Memory B cell (primary cell): ENCODE results near the gene MISP.

Experiments
- ATAC-seq: fragments of 150-1000 bp; cut with Tn5 transposase; 2 replicates; pipeline ENCODE4 v1.10.0; 2021; ENCODE audit warnings: low read depth, mild to moderate bottlenecking, moderate library complexity
- DNase-seq, 2 donors: peaks; one replicate each; pipeline ENCODE4 v3.0.0; 2022; ENCODE audit warnings: low spot score in 2 of 2
- H3K27ac Mint-ChIP-seq: one replicate; pipeline ENCODE4 v1.8.0; 2022; ENCODE audit warnings: mild to moderate bottlenecking, moderate library complexity, mixed read lengths
- H3K27me3 Mint-ChIP-seq: one replicate; pipeline ENCODE4 v1.8.0; 2022; ENCODE audit warnings: mixed read lengths
- H3K36me3 Mint-ChIP-seq: one replicate; pipeline ENCODE4 v1.8.0; 2022; ENCODE audit warnings: mild to moderate bottlenecking, mixed read lengths
- H3K4me1 Mint-ChIP-seq: one replicate; pipeline ENCODE4 v1.8.0; 2022; ENCODE audit warnings: mixed read lengths
- H3K4me3 Mint-ChIP-seq: one replicate; pipeline ENCODE4 v1.8.0; 2022; ENCODE audit warnings: mild to moderate bottlenecking, moderate library complexity, mixed read lengths
- H3K9me3 Mint-ChIP-seq: one replicate; pipeline ENCODE4 v1.8.0; 2022; ENCODE audit warnings: mixed read lengths

Gene MISP

DNA sequence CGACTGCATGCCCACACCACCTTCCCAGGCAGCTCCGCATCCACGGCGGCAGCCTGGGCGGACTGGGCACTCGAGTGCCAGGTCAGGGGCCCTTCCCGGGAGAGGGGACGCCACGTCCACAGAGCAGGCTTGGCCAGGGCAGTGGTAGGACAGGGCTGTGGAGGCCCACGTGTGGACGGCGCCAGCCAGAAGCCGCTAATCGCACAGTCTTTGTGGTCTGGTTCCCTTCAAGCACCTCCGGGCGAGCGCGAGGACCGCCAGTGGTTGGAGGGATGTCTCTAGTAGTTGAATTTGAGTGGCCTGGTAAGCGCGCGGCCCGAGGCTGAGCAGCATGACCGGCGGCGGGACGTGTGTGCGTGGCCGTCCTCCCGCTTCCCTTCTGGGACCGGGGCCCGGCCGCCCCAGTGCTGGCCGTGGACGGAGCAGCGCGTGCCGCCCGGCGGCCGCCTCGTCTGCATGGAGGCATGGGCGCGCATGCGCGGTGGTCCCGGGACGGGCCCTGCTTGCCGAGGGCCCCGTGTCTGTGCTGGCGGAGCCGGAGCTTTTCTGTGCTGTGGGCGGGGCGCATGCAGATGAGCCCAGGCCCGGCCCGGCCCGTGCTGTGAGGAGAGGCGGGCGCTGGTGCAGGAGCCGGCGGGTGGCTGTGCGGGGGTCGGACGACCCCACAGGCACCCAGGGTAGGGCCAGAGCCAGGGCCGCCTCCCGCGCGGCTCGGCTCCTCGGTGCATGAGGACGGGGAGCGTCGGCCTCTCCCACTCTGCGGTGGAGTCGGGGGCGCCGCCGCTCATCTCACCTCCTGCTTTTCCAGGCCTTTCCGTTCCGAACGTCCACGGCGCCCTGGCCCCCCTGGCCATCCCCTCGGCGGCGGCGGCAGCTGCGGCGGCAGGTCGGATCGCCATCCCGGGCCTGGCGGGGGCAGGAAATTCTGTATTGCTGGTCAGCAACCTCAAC is 55.0 kb downstream of the MISP start:
- no peak for ATAC-seq
- peaks cover 23% of the 10 kb centered on the region for H3K36me3 Mint-ChIP-seq

GRCh38 chr19:806815-807421 is 56.0 kb downstream of the MISP start:
- peaks cover 24% of the 10 kb centered on the region for H3K36me3 Mint-ChIP-seq

More for the DNA sequence above, 55.0 kb downstream of the MISP start:
- Mint-ChIP-seq H3K27me3 (no peaks in the 10 kb centered on the region), H3K4me1 (peaks cover 10% of the 10 kb centered on the region), H3K4me3 (no peak overlapping the region), H3K27ac (no peak overlapping the region), H3K9me3 (no peaks in the 10 kb centered on the region)
- no peak for DNase-seq

DNA sequence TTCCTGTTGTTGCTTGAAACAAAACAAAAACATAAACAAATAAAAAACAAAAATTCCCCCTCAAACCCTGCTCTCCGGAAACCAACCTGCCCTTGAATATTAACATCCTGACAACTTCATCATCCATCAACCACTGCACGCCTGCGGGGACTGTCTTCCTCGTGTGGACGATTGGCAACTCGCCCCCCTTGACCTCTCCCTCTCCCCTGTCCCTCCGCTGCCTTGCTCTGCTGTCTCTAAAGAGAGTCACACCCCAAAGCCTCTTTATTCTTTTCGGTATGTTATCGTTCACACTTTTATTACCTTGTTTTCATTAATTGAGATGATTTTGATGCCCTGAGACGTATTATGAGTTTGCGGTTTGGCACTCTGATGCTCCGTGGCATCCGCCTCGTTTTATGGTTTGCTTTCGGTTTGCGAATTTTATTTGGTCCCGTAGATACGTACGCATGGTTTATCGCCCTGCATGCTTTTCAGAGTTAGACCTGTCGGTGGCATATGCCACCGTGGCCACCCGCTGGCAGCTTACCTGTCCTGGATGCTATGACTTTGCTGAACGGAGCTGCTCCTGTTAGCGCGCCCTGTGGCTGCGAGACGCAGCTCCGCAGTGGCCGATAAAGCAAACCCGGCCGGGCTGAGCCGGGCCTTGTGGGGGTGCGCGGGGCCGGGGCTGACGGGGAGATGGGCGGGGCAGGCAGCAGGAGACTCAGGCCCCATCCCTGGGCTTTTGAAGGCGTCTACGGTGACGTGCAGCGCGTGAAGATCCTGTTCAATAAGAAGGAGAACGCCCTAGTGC is 56.9 kb downstream of the MISP start:
- H3K36me3 Mint-ChIP-seq = peaks cover 23% of the 10 kb centered on the region

More at GRCh38 chr19:806815-807421, 56.0 kb downstream of the MISP start:
- Mint-ChIP-seq H3K27me3 (no peaks in the 10 kb centered on the region), H3K27ac (no peak overlapping the region), H3K4me3 (no peak overlapping the region), H3K9me3 (no peaks in the 10 kb centered on the region), H3K4me1 (peaks cover 6% of the 10 kb centered on the region)
- DNase-seq (no peak), ATAC-seq (no peak)

DNA sequence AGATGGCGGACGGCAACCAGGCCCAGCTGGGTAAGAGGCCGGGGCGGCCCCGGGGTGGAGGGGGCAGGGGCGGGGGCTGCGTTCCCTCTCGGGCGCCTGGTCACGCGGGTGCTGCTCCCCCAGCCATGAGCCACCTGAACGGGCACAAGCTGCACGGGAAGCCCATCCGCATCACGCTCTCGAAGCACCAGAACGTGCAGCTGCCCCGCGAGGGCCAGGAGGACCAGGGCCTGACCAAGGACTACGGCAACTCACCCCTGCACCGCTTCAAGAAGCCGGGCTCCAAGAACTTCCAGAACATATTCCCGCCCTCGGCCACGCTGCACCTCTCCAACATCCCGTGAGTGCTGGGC is 57.5 kb downstream of the MISP start:
- peaks cover 3% of the 10 kb centered on the region for H3K4me1 Mint-ChIP-seq
- no peak for ATAC-seq
- H3K4me3 Mint-ChIP-seq = no peak overlapping the region
- no peak overlapping the region for H3K27ac Mint-ChIP-seq
- H3K9me3 Mint-ChIP-seq = no peaks in the 10 kb centered on the region
- no peaks in the 10 kb centered on the region for H3K27me3 Mint-ChIP-seq
- peaks cover 21% of the 10 kb centered on the region for H3K36me3 Mint-ChIP-seq
- DNase-seq = no peak

More for the DNA sequence above, 56.9 kb downstream of the MISP start:
- Mint-ChIP-seq H3K4me1 (peaks cover 3% of the 10 kb centered on the region), H3K9me3 (no peaks in the 10 kb centered on the region), H3K4me3 (no peak overlapping the region), H3K27me3 (no peaks in the 10 kb centered on the region), H3K27ac (peak overlapping the region; percentile 28)
- no peak for ATAC-seq
- no peak for DNase-seq

DNA sequence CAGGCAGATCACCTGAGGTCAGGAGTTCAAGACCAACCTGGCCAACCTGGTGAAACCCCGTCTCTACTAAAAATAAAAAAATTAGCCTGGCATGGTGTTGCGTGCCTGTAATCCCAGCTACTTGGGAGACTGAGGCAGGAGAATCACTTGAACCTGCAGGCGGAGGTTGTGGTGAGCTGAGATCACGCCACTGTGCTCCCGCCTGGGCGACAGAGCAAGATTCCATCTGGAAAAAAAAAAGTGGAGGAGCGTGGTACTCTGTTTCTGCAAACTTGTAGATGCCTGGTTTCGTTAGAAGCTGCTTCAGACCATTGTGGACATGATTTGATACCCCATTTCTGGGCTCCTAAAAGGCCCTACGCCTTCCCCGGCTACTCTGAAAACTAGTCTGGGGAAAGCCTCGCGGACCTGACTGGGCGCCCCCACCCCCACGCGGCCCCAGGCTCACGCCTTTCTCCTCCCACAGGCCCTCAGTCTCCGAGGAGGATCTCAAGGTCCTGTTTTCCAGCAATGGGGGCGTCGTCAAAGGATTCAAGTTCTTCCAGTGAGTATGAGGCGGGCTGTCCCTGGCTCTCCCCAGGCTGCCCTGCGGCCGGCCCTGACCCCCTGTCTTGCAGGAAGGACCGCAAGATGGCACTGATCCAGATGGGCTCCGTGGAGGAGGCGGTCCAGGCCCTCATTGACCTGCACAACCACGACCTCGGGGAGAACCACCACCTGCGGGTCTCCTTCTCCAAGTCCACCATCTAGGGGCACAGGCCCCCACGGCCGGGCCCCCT is 59.4 kb downstream of the MISP start:
- Mint-ChIP-seq H3K27me3 (no peaks in the 10 kb centered on the region), H3K36me3 (peaks cover 22% of the 10 kb centered on the region), H3K4me1 (peaks cover 3% of the 10 kb centered on the region), H3K27ac (no peak overlapping the region), H3K4me3 (no peak overlapping the region), H3K9me3 (no peaks in the 10 kb centered on the region)
- no peak for ATAC-seq
- DNase-seq = no peak

DNA sequence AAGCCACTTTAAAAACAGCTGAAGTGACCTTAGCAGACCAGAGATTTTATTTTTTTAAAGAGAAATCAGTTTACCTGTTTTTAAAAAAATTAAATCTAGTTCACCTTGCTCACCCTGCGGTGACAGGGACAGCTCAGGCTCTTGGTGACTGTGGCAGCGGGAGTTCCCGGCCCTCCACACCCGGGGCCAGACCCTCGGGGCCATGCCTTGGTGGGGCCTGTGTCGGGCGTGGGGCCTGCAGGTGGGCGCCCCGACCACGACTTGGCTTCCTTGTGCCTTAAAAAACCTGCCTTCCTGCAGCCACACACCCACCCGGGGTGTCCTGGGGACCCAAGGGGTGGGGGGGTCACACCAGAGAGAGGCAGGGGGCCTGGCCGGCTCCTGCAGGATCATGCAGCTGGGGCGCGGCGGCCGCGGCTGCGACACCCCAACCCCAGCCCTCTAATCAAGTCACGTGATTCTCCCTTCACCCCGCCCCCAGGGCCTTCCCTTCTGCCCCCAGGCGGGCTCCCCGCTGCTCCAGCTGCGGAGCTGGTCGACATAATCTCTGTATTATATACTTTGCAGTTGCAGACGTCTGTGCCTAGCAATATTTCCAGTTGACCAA is 60.1 kb downstream of the MISP start:
- H3K27me3 Mint-ChIP-seq = no peaks in the 10 kb centered on the region
- H3K9me3 Mint-ChIP-seq = no peaks in the 10 kb centered on the region
- peaks cover 25% of the 10 kb centered on the region for H3K36me3 Mint-ChIP-seq
- H3K4me3 Mint-ChIP-seq = no peak overlapping the region
- no peak for ATAC-seq
- no peak for DNase-seq
- peaks cover 3% of the 10 kb centered on the region for H3K4me1 Mint-ChIP-seq
- H3K27ac Mint-ChIP-seq = no peak overlapping the region

DNA sequence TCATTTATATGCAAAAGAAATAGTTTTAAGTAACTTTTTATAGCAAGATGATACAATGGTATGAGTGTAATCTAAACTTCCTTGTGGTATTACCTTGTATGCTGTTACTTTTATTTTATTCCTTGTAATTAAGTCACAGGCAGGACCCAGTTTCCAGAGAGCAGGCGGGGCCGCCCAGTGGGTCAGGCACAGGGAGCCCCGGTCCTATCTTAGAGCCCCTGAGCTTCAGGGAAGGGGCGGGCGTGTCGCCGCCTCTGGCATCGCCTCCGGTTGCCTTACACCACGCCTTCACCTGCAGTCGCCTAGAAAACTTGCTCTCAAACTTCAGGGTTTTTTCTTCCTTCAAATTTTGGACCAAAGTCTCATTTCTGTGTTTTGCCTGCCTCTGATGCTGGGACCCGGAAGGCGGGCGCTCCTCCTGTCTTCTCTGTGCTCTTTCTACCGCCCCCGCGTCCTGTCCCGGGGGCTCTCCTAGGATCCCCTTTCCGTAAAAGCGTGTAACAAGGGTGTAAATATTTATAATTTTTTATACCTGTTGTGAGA is 60.7 kb downstream of the MISP start:
- no peak overlapping the region for H3K27ac Mint-ChIP-seq
- H3K36me3 Mint-ChIP-seq = peaks cover 28% of the 10 kb centered on the region
- peaks cover 6% of the 10 kb centered on the region for H3K4me1 Mint-ChIP-seq
- H3K9me3 Mint-ChIP-seq = peaks cover 3% of the 10 kb centered on the region
- no peaks in the 10 kb centered on the region for H3K27me3 Mint-ChIP-seq
- no peak for ATAC-seq
- no peak for DNase-seq
- H3K4me3 Mint-ChIP-seq = no peak overlapping the region

DNA sequence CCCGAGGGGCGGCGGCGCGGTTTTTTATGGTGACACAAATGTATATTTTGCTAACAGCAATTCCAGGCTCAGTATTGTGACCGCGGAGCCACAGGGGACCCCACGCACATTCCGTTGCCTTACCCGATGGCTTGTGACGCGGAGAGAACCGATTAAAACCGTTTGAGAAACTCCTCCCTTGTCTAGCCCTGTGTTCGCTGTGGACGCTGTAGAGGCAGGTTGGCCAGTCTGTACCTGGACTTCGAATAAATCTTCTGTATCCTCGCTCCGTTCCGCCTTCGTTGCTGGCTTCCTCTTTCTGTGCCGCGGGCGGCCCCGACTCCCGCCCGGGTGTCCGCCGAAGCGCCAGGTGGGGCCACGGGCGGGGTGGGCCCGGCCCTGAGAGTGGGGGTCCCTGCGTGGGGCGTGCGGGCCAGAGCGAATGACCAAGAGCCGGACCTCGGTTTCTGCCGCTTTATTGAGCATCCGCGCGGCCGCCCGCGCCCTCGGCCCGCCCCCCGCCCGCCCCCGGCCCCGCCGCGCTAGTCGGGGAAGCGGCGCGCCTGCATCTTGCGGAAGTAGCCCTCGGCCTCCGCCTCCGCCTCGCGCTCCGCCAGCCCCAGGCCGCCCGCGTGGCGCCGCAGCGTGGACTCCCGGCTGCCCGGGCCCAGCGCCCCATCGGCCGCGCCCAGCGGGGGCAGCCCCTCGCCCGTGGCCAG is 61.3 kb downstream of the MISP start:
- ATAC-seq = no peak
- Mint-ChIP-seq H3K27ac (no peak overlapping the region), H3K36me3 (peaks cover 28% of the 10 kb centered on the region)

DNA sequence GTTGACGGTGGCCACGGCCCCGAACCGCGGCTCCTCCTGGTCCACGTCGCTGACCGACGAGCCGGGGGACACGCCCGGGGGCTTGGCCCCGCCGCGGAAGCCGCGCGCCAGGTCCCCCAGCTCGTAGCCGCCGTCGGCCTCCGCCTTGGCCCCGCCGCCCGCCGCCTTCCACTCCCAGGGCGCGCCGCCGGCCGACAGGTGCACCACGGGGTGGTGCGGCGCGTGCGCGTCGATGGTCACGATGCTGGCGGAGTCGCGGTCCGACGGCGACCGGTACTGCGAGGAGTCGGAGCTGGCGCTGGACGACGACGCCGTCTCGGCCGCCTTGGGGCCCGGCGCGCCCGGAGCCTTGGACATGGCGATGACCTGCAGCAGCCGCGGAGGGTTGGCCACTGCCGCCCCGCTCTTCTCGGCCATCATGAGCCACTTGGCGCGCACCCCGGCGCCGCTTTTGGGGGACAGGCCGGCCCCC is 61.9 kb downstream of the MISP start:
- ATAC-seq (no peak), DNase-seq (no peak)
- Mint-ChIP-seq H3K4me1 (peaks cover 5% of the 10 kb centered on the region), H3K27me3 (no peaks in the 10 kb centered on the region), H3K27ac (no peak overlapping the region), H3K4me3 (no peak overlapping the region), H3K9me3 (peaks cover 5% of the 10 kb centered on the region), H3K36me3 (peaks cover 22% of the 10 kb centered on the region)

More for the DNA sequence above, 61.3 kb downstream of the MISP start:
- peaks cover 5% of the 10 kb centered on the region for H3K9me3 Mint-ChIP-seq
- H3K4me3 Mint-ChIP-seq = no peak overlapping the region
- H3K27me3 Mint-ChIP-seq = no peaks in the 10 kb centered on the region
- DNase-seq = no peak
- H3K4me1 Mint-ChIP-seq = peaks cover 7% of the 10 kb centered on the region

- ATAC-seq (no peak), DNase-seq (no peak)
- no peaks in the 10 kb centered on the region for H3K27me3 Mint-ChIP-seq
- H3K4me3 Mint-ChIP-seq = no peak overlapping the region
- no peak overlapping the region for H3K27ac Mint-ChIP-seq
- peaks cover 4% of the 10 kb centered on the region for H3K4me1 Mint-ChIP-seq
- peaks cover 5% of the 10 kb centered on the region for H3K9me3 Mint-ChIP-seq
- peaks cover 20% of the 10 kb centered on the region for H3K36me3 Mint-ChIP-seq
Measured at GRCh38 chr19:813219-814151, 62.6 kb downstream of the MISP start.
